Activated CD8-positive, alpha-beta memory T cell treated with anti-CD3 and anti-CD28 coated beads, Interleukin-2, amount 10 ng/mL, durations not matched to agents 7 days and 5 days (primary cell): Measurements from ENCODE around the gene NR2C2AP. TPM values are rescaled to one million over a fixed set of nuclear protein-coding genes. Genes with fewer than 3 reads are reported as not detected.

ENCODE experiments used
- ATAC-seq: fragments of 150-1000 bp; cut with Tn5 transposase; one replicate; pipeline ENCODE4 v1.10.0; 2021; ENCODE audit warnings: moderate library complexity
- CTCF ChIA-PET: fragments of 350-600 bp; sonication (Branson Sonifier 250); formaldehyde crosslinking; loops from one replicate; lab custom pipeline; 2021; ENCODE audit warnings: antibody characterized with exemption; lab: Charles Lee
- DNase-seq: peaks from one replicate; pipeline ENCODE4 v3.0.0-alpha.2; 2020
- H3K27ac Mint-ChIP-seq: one replicate; pipeline ENCODE4 v1.8.0; 2021; ENCODE audit warnings: mild to moderate bottlenecking, mixed read lengths
- H3K27me3 Mint-ChIP-seq: one replicate; pipeline ENCODE4 v1.8.0; 2021; ENCODE audit warnings: mixed read lengths
- H3K36me3 Mint-ChIP-seq: one replicate; pipeline ENCODE4 v1.8.0; 2021; ENCODE audit warnings: mild to moderate bottlenecking, mixed read lengths
- H3K4me1 Mint-ChIP-seq: one replicate; pipeline ENCODE4 v1.8.0; 2021; ENCODE audit warnings: mixed read lengths
- H3K4me3 Mint-ChIP-seq: one replicate; pipeline ENCODE4 v1.8.0; 2021; ENCODE audit warnings: mild to moderate bottlenecking, moderate library complexity, mixed read lengths
- H3K9me3 Mint-ChIP-seq: one replicate; pipeline ENCODE4 v1.8.0; 2022; ENCODE audit warnings: low read depth, mixed read lengths
- total RNA-seq, 2 experiments: library from RNA; stranded (reverse); gene quantifications; one replicate each; pipeline ENCODE4 v1.2.3, GENCODE V29; 2021

NR2C2AP gene
- total RNA-seq, 2 experiments from 2014 or later = 32.8 to 33.0 TPM

GRCh38 chr19:19211499-19212420, 8.5 kb upstream of the NR2C2AP start, which contains the start of gene NCAN:
Gene NCAN, plus strand, starts transcription at chr19:19211958. Its CDS starts 4,996 bp downstream, at chr19:19216954.
- Mint-ChIP-seq H3K9me3 (no peaks in the 10 kb centered on the region), H3K4me1 (peaks cover 12% of the 10 kb centered on the region), H3K4me3 (no peak within 1 kb of the TSS), H3K36me3 (no peaks in the 10 kb centered on the region), H3K27ac (no peak within 1 kb of the TSS), H3K27me3 (peaks cover 44% of the 10 kb centered on the region)
- CTCF ChIA-PET = no interaction called here
- DNase-seq = no peak
- ATAC-seq = no peak

- peaks cover 20% of the 10 kb centered on the region for H3K4me1 Mint-ChIP-seq
- no peak for ATAC-seq
- CTCF ChIA-PET = interaction anchor here (0.6 to 0.7 kb wide), 2 partner anchors 33 to 883 kb away, joined by 3 to 4 read pairs; no protein-coding TSS in a partner anchor
- H3K9me3 Mint-ChIP-seq = no peaks in the 10 kb centered on the region
- H3K4me3 Mint-ChIP-seq = no peak overlapping the region
- H3K36me3 Mint-ChIP-seq = no peaks in the 10 kb centered on the region
- H3K27ac Mint-ChIP-seq = no peak overlapping the region
- H3K27me3 Mint-ChIP-seq = peaks cover 33% of the 10 kb centered on the region
- DNase-seq = no peak
Measured at GRCh38 chr19:19209372-19209771, 6.2 kb upstream of the NR2C2AP start.

- CTCF ChIA-PET = interaction anchor here (0.9 kb wide), 1 partner anchor 153 kb away, joined by 3 read pairs; no protein-coding TSS in a partner anchor
- H3K4me3 Mint-ChIP-seq = no peak overlapping the region
- no peak for DNase-seq
- peaks cover 26% of the 10 kb centered on the region for H3K4me1 Mint-ChIP-seq
- peak overlapping the region; percentile 50 for H3K27ac Mint-ChIP-seq
- ATAC-seq = no peak
- H3K27me3 Mint-ChIP-seq = peaks cover 19% of the 10 kb centered on the region
- H3K36me3 Mint-ChIP-seq = no peaks in the 10 kb centered on the region
- no peaks in the 10 kb centered on the region for H3K9me3 Mint-ChIP-seq
Measured at GRCh38 chr19:19207637-19208572, 4.7 kb upstream of the NR2C2AP start.

GRCh38 chr19:19206938-19207337, 3.7 kb upstream of the NR2C2AP start:
- Mint-ChIP-seq H3K4me3 (no peak overlapping the region), H3K36me3 (peaks cover 3% of the 10 kb centered on the region), H3K4me1 (peaks cover 35% of the 10 kb centered on the region), H3K27ac (peak overlapping the region; percentile 50), H3K9me3 (no peaks in the 10 kb centered on the region), H3K27me3 (peaks cover 10% of the 10 kb centered on the region)
- DNase-seq (no peak), ATAC-seq (no peak)
- CTCF ChIA-PET = no interaction called here

GRCh38 chr19:19205416-19206410, 2.5 kb upstream of the NR2C2AP start:
- peaks cover 3% of the 10 kb centered on the region for H3K27me3 Mint-ChIP-seq
- no peak overlapping the region for H3K27ac Mint-ChIP-seq
- CTCF ChIA-PET = interaction anchor here (0.6 kb wide), 1 partner anchor 22 kb away, joined by 3 read pairs; no protein-coding TSS in a partner anchor
- H3K36me3 Mint-ChIP-seq = peaks cover 6% of the 10 kb centered on the region
- ATAC-seq = no peak
- no peaks in the 10 kb centered on the region for H3K9me3 Mint-ChIP-seq
- DNase-seq = no peak
- no peak overlapping the region for H3K4me3 Mint-ChIP-seq
- H3K4me1 Mint-ChIP-seq = peaks cover 39% of the 10 kb centered on the region

GRCh38 chr19:19204181-19204580, 967 bp upstream of the NR2C2AP start:
- peak overlapping the region; percentile 40 for H3K27ac Mint-ChIP-seq
- DNase-seq = no peak
- H3K27me3 Mint-ChIP-seq = no peaks in the 10 kb centered on the region
- H3K4me1 Mint-ChIP-seq = peaks cover 39% of the 10 kb centered on the region
- H3K4me3 Mint-ChIP-seq = peak overlapping the region; percentile 46
- H3K36me3 Mint-ChIP-seq = peaks cover 12% of the 10 kb centered on the region
- CTCF ChIA-PET = interaction anchor here (0.6 to 2.4 kb wide), 3 partner anchors 12 to 37 kb away, joined by 3 to 13 read pairs (median 3); partner anchors contain the start of genes BORCS8 and RFXANK
- no peaks in the 10 kb centered on the region for H3K9me3 Mint-ChIP-seq
- ATAC-seq = no peak

- ATAC-seq (no peak), DNase-seq (no peak)
- Mint-ChIP-seq H3K27me3 (no peaks in the 10 kb centered on the region), H3K4me1 (peaks cover 36% of the 10 kb centered on the region), H3K4me3 (peak overlapping the region; percentile 93), H3K27ac (peak overlapping the region; percentile 90), H3K9me3 (no peaks in the 10 kb centered on the region), H3K36me3 (peaks cover 22% of the 10 kb centered on the region)
- CTCF ChIA-PET = interaction anchor here (0.8 to 3.1 kb wide), 6 partner anchors 11 to 165 kb away, joined by 3 to 29 read pairs (median 8); partner anchors contain the start of genes BORCS8 and RFXANK
Measured at GRCh38 chr19:19202707-19203011, 555 bp downstream of the NR2C2AP start.

- no peaks in the 10 kb centered on the region for H3K9me3 Mint-ChIP-seq
- peak overlapping the region; percentile 93 for H3K4me3 Mint-ChIP-seq
- H3K4me1 Mint-ChIP-seq = peaks cover 29% of the 10 kb centered on the region
- peaks cover 22% of the 10 kb centered on the region for H3K36me3 Mint-ChIP-seq
- CTCF ChIA-PET = interaction anchor here (1.3 to 3.1 kb wide), 3 partner anchors 10 to 165 kb away, joined by 3 to 29 read pairs (median 5); partner anchors contain the start of genes BORCS8 and RFXANK
- no peaks in the 10 kb centered on the region for H3K27me3 Mint-ChIP-seq
- no peak for ATAC-seq
- DNase-seq = no peak
- peak overlapping the region; percentile 90 for H3K27ac Mint-ChIP-seq
Measured at GRCh38 chr19:19201697-19202630, 1.2 kb downstream of the NR2C2AP start.

GRCh38 chr19:19193926-19194325, 9.3 kb downstream of the NR2C2AP start:
- DNase-seq = no peak
- Mint-ChIP-seq H3K4me1 (peaks cover 31% of the 10 kb centered on the region), H3K36me3 (peaks cover 16% of the 10 kb centered on the region), H3K4me3 (peak overlapping the region; percentile 90), H3K27ac (peak overlapping the region; percentile 98), H3K9me3 (no peaks in the 10 kb centered on the region), H3K27me3 (no peaks in the 10 kb centered on the region)
- ATAC-seq = no peak
- CTCF ChIA-PET = no interaction called here

GRCh38 chr19:19192910-19193423, 10.2 kb downstream of the NR2C2AP start:
- no peaks in the 10 kb centered on the region for H3K27me3 Mint-ChIP-seq
- peaks cover 34% of the 10 kb centered on the region for H3K4me1 Mint-ChIP-seq
- H3K27ac Mint-ChIP-seq = peak overlapping the region; percentile 98
- H3K36me3 Mint-ChIP-seq = peaks cover 11% of the 10 kb centered on the region
- H3K4me3 Mint-ChIP-seq = peak overlapping the region; percentile 90
- CTCF ChIA-PET = interaction anchor here (0.7 to 3.0 kb wide), 4 partner anchors 9 to 33 kb away, joined by 3 to 29 read pairs (median 4); partner anchors contain the start of gene NR2C2AP
- DNase-seq = no peak
- H3K9me3 Mint-ChIP-seq = no peaks in the 10 kb centered on the region
- ATAC-seq = peak; percentile 8
